ENCODE data around the gene CREG1.

- TF ChIP-seq POLR2AphosphoS5 (IDR thresholded peaks at IDR 0.05; ENCODE audit: low read depth) (no peak), EZH2 (IDR thresholded peaks at IDR 0.05; ENCODE audit: low read depth, unreplicated experiment) (no peak), CTCF (conservative IDR thresholded peaks at IDR 0.05; ENCODE audit: low read depth in 2 of 2) (no peak), EZH2phosphoT487 (IDR thresholded peaks at IDR 0.05; ENCODE audit: unreplicated experiment) (no peak), ZNF331 (CRISPR knock-in tag; IDR thresholded peaks at IDR 0.05; ENCODE audit: low read depth) (no peak), CREB1 (CRISPR knock-in tag; IDR thresholded peaks at IDR 0.05; ENCODE audit: low read depth) (no peak), STAT1 (IDR thresholded peaks at IDR 0.05; ENCODE audit: unreplicated experiment) (no peak), JUNB (IDR thresholded peaks at IDR 0.05; ENCODE audit: unreplicated experiment) (no peak), ZNF462 (CRISPR knock-in tag; IDR thresholded peaks at IDR 0.05) (no peak)
- TF ChIP-seq, protein P1, sequence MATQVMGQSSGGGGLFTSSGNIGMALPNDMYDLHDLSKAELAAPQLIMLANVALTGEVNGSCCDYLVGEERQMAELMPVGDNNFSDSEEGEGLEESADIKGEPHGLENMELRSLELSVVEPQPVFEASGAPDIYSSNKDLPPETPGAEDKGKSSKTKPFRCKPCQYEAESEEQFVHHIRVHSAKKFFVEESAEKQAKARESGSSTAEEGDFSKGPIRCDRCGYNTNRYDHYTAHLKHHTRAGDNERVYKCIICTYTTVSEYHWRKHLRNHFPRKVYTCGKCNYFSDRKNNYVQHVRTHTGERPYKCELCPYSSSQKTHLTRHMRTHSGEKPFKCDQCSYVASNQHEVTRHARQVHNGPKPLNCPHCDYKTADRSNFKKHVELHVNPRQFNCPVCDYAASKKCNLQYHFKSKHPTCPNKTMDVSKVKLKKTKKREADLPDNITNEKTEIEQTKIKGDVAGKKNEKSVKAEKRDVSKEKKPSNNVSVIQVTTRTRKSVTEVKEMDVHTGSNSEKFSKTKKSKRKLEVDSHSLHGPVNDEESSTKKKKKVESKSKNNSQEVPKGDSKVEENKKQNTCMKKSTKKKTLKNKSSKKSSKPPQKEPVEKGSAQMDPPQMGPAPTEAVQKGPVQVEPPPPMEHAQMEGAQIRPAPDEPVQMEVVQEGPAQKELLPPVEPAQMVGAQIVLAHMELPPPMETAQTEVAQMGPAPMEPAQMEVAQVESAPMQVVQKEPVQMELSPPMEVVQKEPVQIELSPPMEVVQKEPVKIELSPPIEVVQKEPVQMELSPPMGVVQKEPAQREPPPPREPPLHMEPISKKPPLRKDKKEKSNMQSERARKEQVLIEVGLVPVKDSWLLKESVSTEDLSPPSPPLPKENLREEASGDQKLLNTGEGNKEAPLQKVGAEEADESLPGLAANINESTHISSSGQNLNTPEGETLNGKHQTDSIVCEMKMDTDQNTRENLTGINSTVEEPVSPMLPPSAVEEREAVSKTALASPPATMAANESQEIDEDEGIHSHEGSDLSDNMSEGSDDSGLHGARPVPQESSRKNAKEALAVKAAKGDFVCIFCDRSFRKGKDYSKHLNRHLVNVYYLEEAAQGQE (IDR thresholded peaks at IDR 0.05; ENCODE audit: unreplicated experiment): no peak
Measured at GRCh38 chr1:167500283-167500860, 53.2 kb downstream of the CREG1 start.

Data from GM23338 (cell line).